GM19324 (cell line): Measurements from ENCODE around the gene CHD5.
"Not testable (repeated sequence)": the region's sequence is repeated elsewhere in the genome, so short reads cannot be mapped to it uniquely, and the experiment has no call there.

Experiments used
- ATAC-seq: cut with Tn5 transposase; IDR thresholded peaks from one replicate; pipeline ENCODE4 v1.9.1; 2021; ENCODE audit warnings: mild to moderate bottlenecking, moderate library complexity; ENCODE audit not compliant: unreplicated experiment, low FRiP score

Gene CHD5

DNA sequence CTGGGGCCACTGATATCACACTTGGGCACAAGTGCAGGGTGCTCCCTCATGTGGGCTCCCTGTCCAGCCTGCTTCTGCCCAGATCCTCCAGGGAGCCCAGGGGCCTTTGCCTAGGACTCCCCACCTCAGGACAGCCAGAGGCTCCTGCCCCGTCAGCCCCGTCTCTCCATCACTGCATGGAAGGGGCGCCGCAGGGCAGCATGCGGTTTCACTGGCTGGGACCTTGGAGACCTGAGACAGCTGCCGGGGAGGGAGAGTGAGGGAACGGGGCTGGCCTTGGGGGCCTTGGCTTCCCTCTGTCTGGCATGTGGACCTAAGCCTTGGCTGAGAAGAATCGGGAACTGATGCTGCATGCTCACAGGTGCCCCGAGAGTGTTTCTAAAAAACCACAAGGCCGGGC lies 87.9 kb downstream of the CHD5 start:
- no peak for ATAC-seq

- no peak for ATAC-seq
Measured at GRCh38 chr1:6091823-6092109, 88.4 kb downstream of the CHD5 start.

DNA sequence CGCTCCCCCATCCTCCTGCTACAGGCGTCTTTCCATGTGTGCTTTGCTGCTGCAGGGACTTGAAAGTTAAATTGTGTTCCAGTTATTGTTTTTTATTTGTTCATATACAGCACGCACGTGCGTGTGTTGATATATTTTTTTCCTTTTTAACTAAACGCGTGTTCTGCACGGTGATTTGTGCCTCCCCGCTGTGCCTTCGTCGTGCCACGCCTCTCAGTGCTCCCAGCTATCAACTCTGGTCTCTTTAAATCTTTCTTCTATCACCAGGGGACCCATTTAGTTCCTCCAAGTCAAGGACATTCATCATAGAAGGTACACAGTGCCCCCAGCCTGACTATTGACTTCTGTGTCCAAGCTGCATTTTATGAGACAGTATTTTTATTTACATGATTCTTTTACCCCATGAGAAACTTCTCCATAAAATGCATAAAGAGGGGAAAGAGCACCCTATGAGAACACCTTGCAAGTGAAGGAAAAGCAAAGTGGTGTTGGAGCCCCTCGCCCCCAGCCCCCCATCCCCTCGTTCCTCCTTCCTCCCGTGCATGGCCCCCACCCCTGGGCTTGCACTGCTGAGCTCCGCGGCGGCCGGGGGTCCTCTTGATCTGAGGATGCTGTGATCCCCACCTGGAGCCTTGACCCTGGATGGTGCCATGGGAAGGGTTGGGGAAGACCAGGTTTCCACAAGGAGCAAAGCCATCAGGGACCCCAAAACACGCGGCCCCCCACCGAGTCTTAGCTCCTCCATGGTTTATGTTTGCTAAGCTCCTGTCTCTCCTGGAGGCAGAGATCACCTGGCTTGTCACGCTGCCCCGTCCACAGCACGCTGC lies 88.9 kb downstream of the CHD5 start:
- no peak for ATAC-seq

DNA sequence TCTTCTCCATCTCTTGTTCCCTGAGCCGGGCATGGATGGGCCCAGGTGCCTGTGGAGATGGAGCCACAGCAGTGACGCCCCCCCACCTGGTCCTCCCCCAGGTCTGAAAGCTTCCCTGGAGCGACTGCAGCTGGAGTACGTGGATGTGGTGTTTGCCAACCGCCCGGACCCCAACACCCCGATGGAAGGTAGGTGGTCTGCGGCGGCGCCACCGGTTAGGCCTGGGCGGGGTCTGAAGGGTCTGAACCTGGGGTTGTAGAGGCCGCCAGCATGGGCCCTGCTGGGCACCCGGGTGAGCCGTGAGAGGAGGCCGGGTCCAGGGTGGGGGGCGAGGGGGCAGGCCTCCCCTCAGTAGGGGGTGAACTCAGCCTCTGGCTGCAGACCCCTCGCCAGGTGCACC lies 89.8 kb downstream of the CHD5 start:
- ATAC-seq, result no peak

GRCh38 chr1:6088956-6089355 lies 91.2 kb downstream of the CHD5 start:
- ATAC-seq, result no peak

DNA sequence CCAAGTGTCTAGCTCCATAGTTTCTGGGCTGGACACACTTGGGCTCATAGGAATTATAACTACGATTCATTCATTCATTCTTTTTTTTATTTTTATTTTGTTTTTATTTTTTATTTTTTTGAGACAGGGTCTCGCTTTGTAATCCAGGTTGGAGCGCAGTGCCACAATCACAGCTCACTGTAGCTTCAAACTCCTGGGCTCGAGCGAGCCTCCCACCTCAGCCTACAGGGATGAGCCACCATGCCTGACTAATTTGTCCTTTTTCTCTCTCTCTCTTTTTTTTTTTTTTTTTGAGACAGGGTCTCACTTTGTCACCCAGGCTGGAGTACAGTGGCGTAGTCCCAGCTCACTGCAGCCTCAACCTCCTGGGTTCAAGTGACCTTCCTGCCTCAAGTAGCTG lies 92.2 kb downstream of the CHD5 start:
- ATAC-seq, result no peak

DNA sequence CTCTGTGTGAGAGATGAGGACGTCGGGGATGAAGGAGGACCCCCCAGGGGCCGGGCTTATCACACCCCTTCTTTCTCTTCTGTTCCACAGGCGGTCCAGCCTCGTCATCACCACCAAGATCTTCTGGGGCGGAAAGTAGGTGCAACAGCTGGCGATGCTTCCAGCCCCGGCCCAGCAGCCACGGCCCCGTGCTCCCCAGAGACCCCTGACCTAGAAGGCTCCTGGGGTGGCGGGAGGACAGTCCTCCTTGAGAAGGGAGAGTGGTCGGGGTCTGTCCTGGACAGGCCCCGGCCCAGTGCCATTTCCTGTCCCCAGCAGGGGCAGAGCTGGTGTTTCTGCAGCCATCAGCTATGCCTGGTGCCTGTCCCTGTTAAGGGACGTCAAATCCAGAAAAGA lies 92.7 kb downstream of the CHD5 start:
- ATAC-seq, result no peak

GRCh38 chr1:6086762-6087376 lies 93.3 kb downstream of the CHD5 start:
- ATAC-seq, result no peak

DNA sequence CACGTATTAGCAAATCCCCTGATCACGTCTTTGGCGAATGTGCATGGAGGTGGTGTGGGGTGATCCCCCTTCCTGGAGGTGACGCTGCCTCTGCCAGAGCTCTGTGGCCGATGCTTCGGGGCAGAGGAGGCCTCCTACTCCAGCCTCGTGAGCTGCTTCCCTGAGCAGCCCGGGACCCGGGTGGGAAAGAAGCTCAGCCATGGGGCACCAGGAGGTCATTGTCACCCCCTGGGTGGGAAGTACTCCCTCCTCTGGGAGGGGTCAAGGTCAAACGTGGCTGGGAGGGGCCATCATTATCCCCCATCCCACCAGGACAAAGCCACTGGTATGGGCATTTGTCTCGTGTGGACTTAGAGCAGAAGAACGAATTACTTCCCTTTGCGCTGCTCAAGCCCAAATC lies 93.8 kb downstream of the CHD5 start:
- no peak for ATAC-seq

DNA sequence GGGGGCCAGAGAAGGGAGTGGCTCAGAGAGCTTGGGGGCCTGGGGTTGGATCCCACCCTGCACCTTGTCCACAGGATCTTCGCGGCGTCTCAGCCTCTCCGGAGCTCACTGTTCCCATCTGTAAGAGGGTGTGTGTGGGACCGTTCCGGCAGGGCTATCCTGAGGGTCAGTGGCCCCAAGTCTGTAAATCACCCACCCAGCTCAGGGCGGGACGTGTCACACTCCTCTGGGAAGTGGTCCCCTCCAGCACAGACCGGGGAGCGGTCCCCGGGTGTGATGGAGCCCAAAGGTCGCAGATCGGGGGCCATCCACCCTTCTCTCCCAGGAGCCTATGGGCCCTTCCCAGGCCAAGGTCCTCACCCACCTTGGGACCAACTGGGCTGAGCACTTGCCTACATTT lies 94.5 kb downstream of the CHD5 start:
- no peak for ATAC-seq

GRCh38 chr1:6084781-6085495 lies 95.2 kb downstream of the CHD5 start:
- ATAC-seq, result no peak

DNA sequence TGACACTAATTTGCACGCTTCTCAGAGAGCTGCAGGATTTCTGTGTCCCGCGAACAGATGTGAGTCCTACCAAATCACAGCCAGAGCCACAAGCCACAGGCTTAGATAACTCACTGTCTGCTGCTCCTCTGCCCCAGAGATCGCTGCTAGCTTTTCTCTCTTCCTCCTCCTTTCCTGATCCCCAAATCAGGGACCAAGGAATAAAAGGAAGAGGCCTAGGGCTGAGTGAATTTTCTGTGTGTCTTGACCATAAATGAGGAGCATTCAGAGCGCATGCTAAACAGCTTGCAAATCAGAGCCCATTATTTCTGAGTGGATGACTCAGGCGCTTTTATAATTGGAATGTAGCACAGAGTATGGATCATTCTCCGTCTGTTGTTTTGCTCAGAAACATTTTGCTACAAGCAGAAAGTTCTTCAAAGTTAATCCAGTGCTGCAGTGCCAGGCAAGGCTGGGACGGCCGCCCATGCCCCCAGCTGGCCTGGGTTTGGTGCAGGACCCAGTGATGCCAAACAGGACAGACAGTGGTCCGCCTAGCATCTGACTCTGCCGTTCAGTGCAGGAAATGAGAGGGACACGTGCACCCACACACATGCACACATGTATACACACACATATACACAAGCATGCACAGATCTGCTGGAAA lies 96.2 kb downstream of the CHD5 start:
- no peak for ATAC-seq

- ATAC-seq, result no peak
Measured at GRCh38 chr1:6083385-6083784, 96.7 kb downstream of the CHD5 start.

GRCh38 chr1:6082430-6082971 lies 97.6 kb downstream of the CHD5 start:
- no peak for ATAC-seq

- ATAC-seq, result no peak
Measured at GRCh38 chr1:6081901-6082300, 98.2 kb downstream of the CHD5 start.

- no peak for ATAC-seq
Measured at GRCh38 chr1:6080469-6080868, 99.7 kb downstream of the CHD5 start.

- no peak for ATAC-seq
Measured at GRCh38 chr1:6077919-6078318, 102.2 kb downstream of the CHD5 start.

- ATAC-seq, result no peak
Measured at GRCh38 chr1:6077506-6077905, 102.6 kb downstream of the CHD5 start.

DNA sequence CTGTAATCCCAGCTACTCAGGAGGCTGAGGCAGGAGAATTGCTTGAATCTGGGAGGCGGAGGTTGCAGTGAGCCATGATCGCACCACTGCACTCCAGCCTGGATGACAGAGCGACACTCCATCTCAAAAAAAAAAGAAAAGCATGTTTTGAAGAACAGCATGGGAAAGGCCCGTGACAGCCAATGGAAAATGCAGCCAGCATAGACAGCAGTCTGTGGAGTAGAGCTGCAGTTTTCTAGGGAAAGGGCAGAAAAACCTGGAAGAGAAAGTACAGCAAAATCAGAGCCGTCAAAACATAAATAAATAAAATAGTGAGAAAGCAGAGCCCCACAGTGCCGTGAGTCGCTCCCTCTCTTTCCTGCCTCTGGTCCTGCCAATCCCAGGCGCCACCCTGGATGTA lies 103.1 kb downstream of the CHD5 start:
- ATAC-seq, result not testable (repeated sequence)

GRCh38 chr1:6075748-6076147 lies 104.4 kb downstream of the CHD5 start:
- ATAC-seq, result no peak
